NB4 (cell line): ENCODE results near the gene DNAH1.

Experiments used
- POLR2A ChIP-seq: IDR thresholded peaks from 2 replicates; pipeline ENCODE4 v1.6.1; 2011; ENCODE audit warnings: mild to moderate bottlenecking; ENCODE audit not compliant: insufficient read length; ENCODE audit errors: extremely low read depth
- TF ChIP-seq, protein P1 (sequence below): IDR thresholded peaks from one replicate; pipeline ENCODE4 v1.5.1; 2012; ENCODE audit warnings: low read depth, low read length

DNA sequence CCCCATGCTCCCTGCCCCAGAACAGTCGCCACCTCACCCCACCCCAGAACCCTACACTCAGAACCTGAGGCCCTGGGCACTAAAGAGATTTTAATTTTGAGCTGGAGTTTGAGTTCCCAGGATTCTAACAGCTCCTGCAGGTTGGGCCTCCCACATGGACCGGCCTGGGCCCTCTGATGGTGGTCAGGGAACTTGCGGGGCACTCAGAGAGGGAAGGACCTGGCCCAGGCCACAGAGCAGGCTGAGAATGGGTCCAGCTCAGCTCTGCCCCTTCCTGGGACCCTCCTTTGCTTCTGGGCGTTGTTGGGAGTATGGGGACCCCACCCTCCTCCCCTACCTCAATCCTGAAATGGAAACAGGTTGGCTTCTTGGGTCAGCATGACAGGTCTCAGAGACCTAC lies 129.9 kb downstream of the DNAH1 start:
- TF ChIP-seq, protein P1, sequence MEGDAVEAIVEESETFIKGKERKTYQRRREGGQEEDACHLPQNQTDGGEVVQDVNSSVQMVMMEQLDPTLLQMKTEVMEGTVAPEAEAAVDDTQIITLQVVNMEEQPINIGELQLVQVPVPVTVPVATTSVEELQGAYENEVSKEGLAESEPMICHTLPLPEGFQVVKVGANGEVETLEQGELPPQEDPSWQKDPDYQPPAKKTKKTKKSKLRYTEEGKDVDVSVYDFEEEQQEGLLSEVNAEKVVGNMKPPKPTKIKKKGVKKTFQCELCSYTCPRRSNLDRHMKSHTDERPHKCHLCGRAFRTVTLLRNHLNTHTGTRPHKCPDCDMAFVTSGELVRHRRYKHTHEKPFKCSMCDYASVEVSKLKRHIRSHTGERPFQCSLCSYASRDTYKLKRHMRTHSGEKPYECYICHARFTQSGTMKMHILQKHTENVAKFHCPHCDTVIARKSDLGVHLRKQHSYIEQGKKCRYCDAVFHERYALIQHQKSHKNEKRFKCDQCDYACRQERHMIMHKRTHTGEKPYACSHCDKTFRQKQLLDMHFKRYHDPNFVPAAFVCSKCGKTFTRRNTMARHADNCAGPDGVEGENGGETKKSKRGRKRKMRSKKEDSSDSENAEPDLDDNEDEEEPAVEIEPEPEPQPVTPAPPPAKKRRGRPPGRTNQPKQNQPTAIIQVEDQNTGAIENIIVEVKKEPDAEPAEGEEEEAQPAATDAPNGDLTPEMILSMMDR = no peak
- no peak for TF ChIP-seq POLR2A
